Measurements from ENCODE around the gene KIF3B. TPM values are rescaled to one million over a fixed set of nuclear protein-coding genes. Genes with fewer than 3 reads are reported as not detected.

The KIF3B gene
- polyA plus RNA-seq, 4 donors = 16.2 to 62.0 (median 26.5) TPM

DNA sequence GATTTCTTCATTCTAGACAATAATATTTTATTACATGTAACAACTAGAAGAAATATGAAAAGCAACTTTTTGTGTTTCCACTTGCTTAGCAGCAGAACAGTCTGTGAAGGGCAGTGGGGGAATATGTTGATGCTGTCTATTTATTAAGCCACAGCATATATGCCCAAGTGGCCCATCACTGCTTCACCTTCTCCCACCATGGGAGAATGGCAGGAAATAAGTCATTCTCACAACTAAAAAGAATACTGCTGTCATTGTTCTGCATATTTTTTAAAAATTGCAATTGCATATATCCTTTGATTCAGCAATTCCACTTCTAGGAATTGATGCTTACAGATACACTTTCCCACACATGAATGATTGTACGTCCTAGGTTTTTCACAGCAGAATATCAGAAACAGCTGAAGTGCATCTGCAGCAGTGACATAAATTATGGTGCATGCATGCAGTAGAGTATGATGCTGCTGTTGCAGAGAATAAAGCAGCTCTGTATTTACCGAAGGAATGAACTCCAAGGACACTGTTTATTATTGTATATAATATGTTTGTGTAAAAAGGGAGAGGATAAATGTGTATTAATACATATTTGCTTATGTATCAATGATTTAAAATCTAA lies 26.8 kb downstream of the KIF3B start:
- DNase-seq = no peak
- 59 to 70% (median 64%) methylated on average over 2 of the region's 2 CpGs for WGBS, 3 donors
- peaks cover 0 to 12% (median 0%) of the 10 kb centered on the region in 3 donors for H3K36me3 ChIP-seq (ENCODE audit: control insufficient read depth in 3 of 3, insufficient read depth in 2 of 3, low read depth in 1 of 3, low read length in 3 of 3)
- no peaks in the 10 kb centered on the region for H3K27me3 ChIP-seq (ENCODE audit: control insufficient read depth in 3 of 3, insufficient read depth in 3 of 3, low read length in 3 of 3)
- H3K9me3 ChIP-seq (ENCODE audit: control insufficient read depth in 2 of 2, insufficient read depth in 1 of 2, low read depth in 1 of 2, low read length in 1 of 2) = no peaks in the 10 kb centered on the region
- no peak for FAIRE-seq
- no peak overlapping the region for H3K27ac ChIP-seq (ENCODE audit: low read depth in 1 of 3, low read length in 2 of 3)
- H3K4me1 ChIP-seq (ENCODE audit: control insufficient read depth in 3 of 3, insufficient read depth in 2 of 3, low read depth in 1 of 3, low read length in 2 of 3) = peaks cover 0 to 5% (median 0%) of the 10 kb centered on the region in 3 donors
- H3K4me3 ChIP-seq (ENCODE audit: low read depth in 1 of 3, low read length in 3 of 3) = no peak overlapping the region

DNA sequence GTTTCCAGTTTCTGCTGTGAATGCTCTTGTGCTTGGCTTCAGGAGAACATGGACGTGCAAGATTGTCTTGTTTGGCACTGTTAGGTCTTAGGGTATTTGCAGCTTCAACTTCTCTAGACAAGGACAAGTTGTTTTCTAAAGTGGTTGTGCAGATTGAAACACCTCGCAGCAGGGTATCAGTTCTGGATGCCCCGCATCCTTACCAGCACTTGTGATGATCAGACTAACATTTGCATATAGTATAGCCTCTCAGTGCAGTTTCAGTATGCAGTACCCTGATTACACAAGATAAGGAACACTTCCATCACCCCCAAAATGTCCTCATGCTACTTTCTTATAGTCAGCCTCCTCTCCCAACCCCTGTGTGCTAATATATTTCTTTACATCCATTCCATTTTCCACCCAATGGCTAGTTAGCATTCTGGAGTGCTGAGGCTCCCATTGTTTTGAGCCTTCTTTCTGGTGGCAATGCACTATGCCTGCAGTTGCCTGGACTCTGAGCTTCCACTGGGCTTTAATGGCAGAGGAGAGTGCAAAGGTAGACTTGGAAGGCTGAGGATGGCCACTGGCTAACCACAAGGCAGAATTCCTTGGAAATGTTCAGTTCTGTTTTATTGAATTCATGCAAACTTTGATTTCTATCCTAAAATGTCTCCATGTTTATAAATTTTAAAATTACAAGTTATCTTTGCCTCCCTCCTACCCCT lies 35.4 kb downstream of the KIF3B start:
- peaks cover 7 to 54% (median 12%) of the 10 kb centered on the region in 3 donors for H3K36me3 ChIP-seq (ENCODE audit: control insufficient read depth in 3 of 3, insufficient read depth in 2 of 3, low read depth in 1 of 3, low read length in 3 of 3)
- no peak overlapping the region for H3K27ac ChIP-seq (ENCODE audit: low read depth in 1 of 3, low read length in 2 of 3)
- FAIRE-seq (no peak), DNase-seq (peak; percentile 58 to 67)
- no peaks in the 10 kb centered on the region for H3K9me3 ChIP-seq (ENCODE audit: control insufficient read depth in 2 of 2, insufficient read depth in 1 of 2, low read depth in 1 of 2, low read length in 1 of 2)
- no peaks in the 10 kb centered on the region for H3K27me3 ChIP-seq (ENCODE audit: control insufficient read depth in 3 of 3, insufficient read depth in 3 of 3, low read length in 3 of 3)
- H3K4me3 ChIP-seq (ENCODE audit: low read depth in 1 of 3, low read length in 3 of 3) = no peak overlapping the region
- H3K4me1 ChIP-seq (ENCODE audit: control insufficient read depth in 3 of 3, insufficient read depth in 2 of 3, low read depth in 1 of 3, low read length in 2 of 3) = peaks cover 0 to 12% (median 0%) of the 10 kb centered on the region in 3 donors
- WGBS, 3 donors = 62 to 90% (median 66%) methylated on average over 3 of the region's 3 CpGs

DNA sequence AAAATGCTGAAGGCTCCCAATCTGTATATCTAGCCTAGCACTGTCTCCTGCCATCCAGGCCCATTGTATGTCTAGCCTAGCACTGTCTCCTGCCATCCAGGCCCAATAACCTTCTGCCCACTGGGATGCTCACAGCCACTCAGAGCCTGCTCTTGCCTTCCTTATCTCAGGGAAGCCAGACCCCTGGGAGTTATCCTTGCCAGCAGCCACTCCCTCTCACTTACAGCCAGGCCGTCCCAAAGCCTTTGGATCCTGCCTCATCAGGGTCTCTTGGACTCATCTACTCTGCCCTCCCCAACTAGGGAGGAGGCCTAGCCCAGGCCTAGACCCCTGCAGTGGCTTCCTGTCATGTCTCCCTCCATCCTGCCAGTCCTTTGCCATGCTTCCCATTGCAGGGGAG lies 37.3 kb downstream of the KIF3B start:
- no peak for FAIRE-seq
- Histone ChIP-seq H3K36me3 (ENCODE audit: control insufficient read depth in 3 of 3, insufficient read depth in 2 of 3, low read depth in 1 of 3, low read length in 3 of 3) (peaks cover 7 to 61% (median 14%) of the 10 kb centered on the region in 3 donors), H3K4me3 (ENCODE audit: low read depth in 1 of 3, low read length in 3 of 3) (no peak overlapping the region), H3K4me1 (ENCODE audit: control insufficient read depth in 3 of 3, insufficient read depth in 2 of 3, low read depth in 1 of 3, low read length in 2 of 3) (peaks cover 0 to 12% (median 0%) of the 10 kb centered on the region in 3 donors), H3K27me3 (ENCODE audit: control insufficient read depth in 3 of 3, insufficient read depth in 3 of 3, low read length in 3 of 3) (no peaks in the 10 kb centered on the region), H3K27ac (ENCODE audit: low read depth in 1 of 3, low read length in 2 of 3) (no peak overlapping the region), H3K9me3 (ENCODE audit: control insufficient read depth in 2 of 2, insufficient read depth in 1 of 2, low read depth in 1 of 2, low read length in 1 of 2) (no peaks in the 10 kb centered on the region)
- 74 to 100% (median 93%) methylated on average over 1 of the region's 1 CpG for WGBS, 3 donors
- DNase-seq = no peak

DNA sequence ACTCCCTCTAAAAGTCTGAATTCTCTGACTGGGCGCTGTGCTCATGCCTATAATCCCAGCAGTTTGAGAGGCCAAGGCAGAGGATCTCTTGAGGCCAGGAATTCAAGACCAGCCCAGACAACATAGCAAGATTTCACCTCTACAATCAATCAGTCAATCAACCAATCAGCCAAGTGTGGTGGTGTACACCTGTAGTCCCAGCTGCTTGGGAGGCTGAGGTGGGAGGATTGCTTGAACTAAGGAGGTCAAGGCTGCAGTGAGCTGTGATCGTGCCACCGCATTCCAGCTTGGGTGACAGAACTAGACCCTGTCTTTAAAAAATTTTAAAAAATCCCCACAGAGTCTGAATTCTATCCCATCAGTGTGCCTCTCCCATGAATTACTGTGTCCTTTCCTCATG lies 37.9 kb downstream of the KIF3B start:
- peaks cover 0 to 12% (median 0%) of the 10 kb centered on the region in 3 donors for H3K4me1 ChIP-seq (ENCODE audit: control insufficient read depth in 3 of 3, insufficient read depth in 2 of 3, low read depth in 1 of 3, low read length in 2 of 3)
- H3K27me3 ChIP-seq (ENCODE audit: control insufficient read depth in 3 of 3, insufficient read depth in 3 of 3, low read length in 3 of 3) = no peaks in the 10 kb centered on the region
- 95 to 98% (median 98%) methylated on average over 3 of the region's 3 CpGs for WGBS, 3 donors
- H3K36me3 ChIP-seq (ENCODE audit: control insufficient read depth in 3 of 3, insufficient read depth in 2 of 3, low read depth in 1 of 3, low read length in 3 of 3) = peaks cover 7 to 57% (median 14%) of the 10 kb centered on the region in 3 donors
- no peak overlapping the region for H3K27ac ChIP-seq (ENCODE audit: low read depth in 1 of 3, low read length in 2 of 3)
- FAIRE-seq = no peak
- no peak for DNase-seq
- H3K4me3 ChIP-seq (ENCODE audit: low read depth in 1 of 3, low read length in 3 of 3) = no peak overlapping the region
- H3K9me3 ChIP-seq (ENCODE audit: control insufficient read depth in 2 of 2, insufficient read depth in 1 of 2, low read depth in 1 of 2, low read length in 1 of 2) = no peaks in the 10 kb centered on the region

DNA sequence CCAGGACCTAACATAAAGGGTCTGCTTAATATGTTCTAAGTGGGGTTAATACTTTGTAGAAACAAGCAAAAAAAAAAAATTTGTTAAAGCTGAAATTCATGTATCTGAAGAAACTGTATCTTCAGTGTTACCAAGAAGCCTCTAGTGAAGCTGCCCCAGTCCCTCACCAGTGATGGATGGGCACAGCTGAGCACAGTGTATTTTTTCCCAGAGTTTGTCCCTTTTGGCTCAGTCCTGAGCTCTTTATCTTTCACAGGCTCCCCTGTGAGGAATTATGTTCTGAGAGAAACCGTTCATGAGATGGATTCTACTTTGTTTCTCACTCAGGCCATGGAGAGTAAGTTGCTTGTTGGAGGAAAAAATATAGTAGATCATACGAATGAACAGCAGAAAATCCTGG lies 38.4 kb downstream of the KIF3B start:
- WGBS, 3 donors = 83 to 96% (median 85%) methylated on average over 2 of the region's 2 CpGs
- H3K4me3 ChIP-seq (ENCODE audit: low read depth in 1 of 3, low read length in 3 of 3) = no peak overlapping the region
- no peak overlapping the region for H3K27ac ChIP-seq (ENCODE audit: low read depth in 1 of 3, low read length in 2 of 3)
- H3K27me3 ChIP-seq (ENCODE audit: control insufficient read depth in 3 of 3, insufficient read depth in 3 of 3, low read length in 3 of 3) = no peaks in the 10 kb centered on the region
- H3K4me1 ChIP-seq (ENCODE audit: control insufficient read depth in 3 of 3, insufficient read depth in 2 of 3, low read depth in 1 of 3, low read length in 2 of 3) = peaks cover 0 to 12% (median 0%) of the 10 kb centered on the region in 3 donors
- peaks cover 7 to 53% (median 14%) of the 10 kb centered on the region in 3 donors for H3K36me3 ChIP-seq (ENCODE audit: control insufficient read depth in 3 of 3, insufficient read depth in 2 of 3, low read depth in 1 of 3, low read length in 3 of 3)
- FAIRE-seq = no peak
- no peak for DNase-seq
- no peaks in the 10 kb centered on the region for H3K9me3 ChIP-seq (ENCODE audit: control insufficient read depth in 2 of 2, insufficient read depth in 1 of 2, low read depth in 1 of 2, low read length in 1 of 2)

DNA sequence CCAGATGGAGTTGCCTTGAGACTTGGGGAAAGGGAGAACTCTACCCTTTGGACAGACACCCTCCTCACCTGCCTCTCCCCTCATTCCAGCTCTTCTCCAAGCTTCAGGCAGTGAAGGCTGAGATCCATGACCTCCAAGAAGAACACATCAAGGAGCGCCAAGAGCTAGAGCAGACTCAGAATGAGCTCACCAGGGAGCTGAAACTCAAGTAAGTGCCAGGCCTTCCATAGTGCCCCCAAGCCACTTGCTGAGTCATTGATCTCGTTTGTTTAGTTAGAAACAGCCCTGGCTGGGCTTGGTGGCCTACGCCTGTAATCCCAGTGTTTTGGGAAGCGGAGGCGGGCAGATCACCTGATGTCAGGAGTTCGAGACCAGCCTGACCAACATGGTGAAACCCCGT lies 39.2 kb downstream of the KIF3B start:
- no peaks in the 10 kb centered on the region for H3K9me3 ChIP-seq (ENCODE audit: control insufficient read depth in 2 of 2, insufficient read depth in 1 of 2, low read depth in 1 of 2, low read length in 1 of 2)
- DNase-seq (no peak), FAIRE-seq (no peak)
- WGBS, 3 donors = 88 to 91% (median 89%) methylated on average over 7 of the region's 7 CpGs
- H3K27me3 ChIP-seq (ENCODE audit: control insufficient read depth in 3 of 3, insufficient read depth in 3 of 3, low read length in 3 of 3) = no peaks in the 10 kb centered on the region
- H3K4me1 ChIP-seq (ENCODE audit: control insufficient read depth in 3 of 3, insufficient read depth in 2 of 3, low read depth in 1 of 3, low read length in 2 of 3) = peaks cover 0 to 12% (median 0%) of the 10 kb centered on the region in 3 donors
- H3K4me3 ChIP-seq (ENCODE audit: low read depth in 1 of 3, low read length in 3 of 3) = no peak overlapping the region
- peaks cover 5 to 52% (median 14%) of the 10 kb centered on the region in 3 donors for H3K36me3 ChIP-seq (ENCODE audit: control insufficient read depth in 3 of 3, insufficient read depth in 2 of 3, low read depth in 1 of 3, low read length in 3 of 3)
- H3K27ac ChIP-seq (ENCODE audit: low read depth in 1 of 3, low read length in 2 of 3) = no peak overlapping the region

DNA sequence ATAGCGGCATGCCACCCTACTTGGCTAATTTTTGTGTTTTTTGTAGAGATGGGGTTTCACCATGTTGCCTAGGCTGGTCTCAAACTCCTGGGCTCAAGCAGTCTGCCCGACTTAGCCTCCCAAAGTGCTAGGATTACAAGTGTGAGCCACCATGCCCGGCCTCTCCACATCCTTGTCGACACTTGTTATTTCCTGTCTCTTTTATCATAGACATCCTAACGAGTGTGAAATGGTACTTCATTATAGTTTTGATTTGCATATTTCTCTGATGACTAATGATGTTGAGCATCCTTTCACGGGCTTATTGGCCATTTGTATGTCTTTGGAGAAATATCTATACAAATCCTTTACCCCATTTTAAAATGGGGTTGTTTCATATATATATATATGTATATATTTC lies 41.6 kb downstream of the KIF3B start:
- H3K4me3 ChIP-seq (ENCODE audit: low read depth in 1 of 3, low read length in 3 of 3) = no peak overlapping the region
- no peak overlapping the region for H3K27ac ChIP-seq (ENCODE audit: low read depth in 1 of 3, low read length in 2 of 3)
- H3K4me1 ChIP-seq (ENCODE audit: control insufficient read depth in 3 of 3, insufficient read depth in 2 of 3, low read depth in 1 of 3, low read length in 2 of 3) = no peaks in the 10 kb centered on the region
- FAIRE-seq (no peak), DNase-seq (no peak)
- H3K36me3 ChIP-seq (ENCODE audit: control insufficient read depth in 3 of 3, insufficient read depth in 2 of 3, low read depth in 1 of 3, low read length in 3 of 3) = peaks cover 5 to 43% (median 14%) of the 10 kb centered on the region in 3 donors
- no peaks in the 10 kb centered on the region for H3K9me3 ChIP-seq (ENCODE audit: control insufficient read depth in 2 of 2, insufficient read depth in 1 of 2, low read depth in 1 of 2, low read length in 1 of 2)
- 81 to 86% (median 86%) methylated on average over 6 of the region's 6 CpGs for WGBS, 3 donors
- H3K27me3 ChIP-seq (ENCODE audit: control insufficient read depth in 3 of 3, insufficient read depth in 3 of 3, low read length in 3 of 3) = no peaks in the 10 kb centered on the region

DNA sequence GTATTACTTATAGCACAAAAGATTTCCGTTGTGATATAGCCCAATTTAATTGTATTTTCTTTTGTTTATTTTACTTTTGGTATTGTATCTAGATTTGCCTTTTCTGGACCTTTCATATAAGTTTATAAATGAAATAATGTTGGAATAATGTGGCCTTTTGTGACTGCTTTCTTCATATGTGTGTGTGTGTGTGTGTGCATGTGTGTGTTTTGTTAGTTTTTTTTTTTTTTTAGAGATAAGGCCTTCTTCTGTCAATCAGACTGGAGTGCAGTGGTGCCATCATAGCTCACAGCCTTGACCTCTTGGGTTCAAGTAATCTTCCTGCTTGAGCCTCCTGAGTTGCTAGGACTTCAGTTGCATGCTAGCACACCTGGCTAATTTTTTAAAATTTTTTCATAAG lies 42.9 kb downstream of the KIF3B start:
- WGBS, 3 donors = 82 to 91% (median 89%) methylated on average over 1 of the region's 1 CpG
- H3K9me3 ChIP-seq (ENCODE audit: control insufficient read depth in 2 of 2, insufficient read depth in 1 of 2, low read depth in 1 of 2, low read length in 1 of 2) = no peaks in the 10 kb centered on the region
- DNase-seq (no peak), FAIRE-seq (no peak)
- H3K4me1 ChIP-seq (ENCODE audit: control insufficient read depth in 3 of 3, insufficient read depth in 2 of 3, low read depth in 1 of 3, low read length in 2 of 3) = peaks cover 0 to 3% (median 0%) of the 10 kb centered on the region in 3 donors
- H3K27me3 ChIP-seq (ENCODE audit: control insufficient read depth in 3 of 3, insufficient read depth in 3 of 3, low read length in 3 of 3) = no peaks in the 10 kb centered on the region
- H3K4me3 ChIP-seq (ENCODE audit: low read depth in 1 of 3, low read length in 3 of 3) = no peak overlapping the region
- H3K27ac ChIP-seq (ENCODE audit: low read depth in 1 of 3, low read length in 2 of 3) = no peak overlapping the region
- H3K36me3 ChIP-seq (ENCODE audit: control insufficient read depth in 3 of 3, insufficient read depth in 2 of 3, low read depth in 1 of 3, low read length in 3 of 3) = peaks cover 4 to 41% (median 14%) of the 10 kb centered on the region in 3 donors

Data from small intestine (tissue), 7 donors.